Measurements from ENCODE around the gene SLC1A2. TPM values are rescaled to one million over a fixed set of nuclear protein-coding genes. Genes with fewer than 3 reads are reported as not detected.
A peak's percentile ranks its signal among the peaks of the same experiment; 100 is the strongest.

Gene SLC1A2
- total RNA-seq, 4 donors from 2014 or later = 0.17 to 0.69 (median 0.37) TPM

- no peaks in the 10 kb centered on the region for H3K36me3 ChIP-seq
- peaks cover 7 to 19% (median 15%) of the 10 kb centered on the region in 4 donors for H3K4me1 ChIP-seq
- H3K4me3 ChIP-seq = no peak overlapping the region
- no peak overlapping the region for H3K27ac ChIP-seq (replicated peaks in 1 of 4)
- no peak for DNase-seq (ENCODE audit: extremely low spot score)
- intact Hi-C loops (cut with DNase I) = no loop called here
- peaks cover 0 to 4% (median 0%) of the 10 kb centered on the region in 4 donors for H3K9me3 ChIP-seq
- 65% methylated on average over 4 of the region's 4 CpGs for WGBS
- no peaks in the 10 kb centered on the region for H3K27me3 ChIP-seq
- TF ChIP-seq EP300 (IDR thresholded peaks at IDR 0.05) (no peak), POLR2A (IDR thresholded peaks at IDR 0.05; ENCODE audit: low read depth) (no peak), POLR2AphosphoS5 (IDR thresholded peaks at IDR 0.05) (no peak), CTCF (IDR thresholded peaks at IDR 0.05) (no peak)
Observed at GRCh38 chr11:35387111-35387982, 32.0 kb downstream of the SLC1A2 start.

GRCh38 chr11:35383953-35384352 lies 35.4 kb downstream of the SLC1A2 start:
- Histone ChIP-seq H3K27me3 (no peaks in the 10 kb centered on the region), H3K9me3 (peaks cover 0 to 4% (median 0%) of the 10 kb centered on the region in 4 donors), H3K36me3 (no peaks in the 10 kb centered on the region), H3K4me1 (peaks cover 4 to 19% (median 14%) of the 10 kb centered on the region in 4 donors), H3K4me3 (no peak overlapping the region), H3K27ac (replicated peaks in 1 of 4) (no peak overlapping the region)
- DNase-seq (ENCODE audit: extremely low spot score) = no peak
- intact Hi-C loops (cut with DNase I) = no loop called here
- WGBS = 85% methylated on average over 5 of the region's 5 CpGs
- TF ChIP-seq POLR2A (IDR thresholded peaks at IDR 0.05; ENCODE audit: low read depth) (no peak), CTCF (IDR thresholded peaks at IDR 0.05) (no peak), EP300 (IDR thresholded peaks at IDR 0.05) (no peak), POLR2AphosphoS5 (IDR thresholded peaks at IDR 0.05) (no peak)

- H3K27ac ChIP-seq (replicated peaks in 1 of 4) = no peak overlapping the region
- WGBS = 91% methylated on average over 4 of the region's 4 CpGs
- H3K9me3 ChIP-seq = peaks cover 0 to 4% (median 0%) of the 10 kb centered on the region in 4 donors
- TF ChIP-seq POLR2A (IDR thresholded peaks at IDR 0.05; ENCODE audit: low read depth) (no peak), POLR2AphosphoS5 (IDR thresholded peaks at IDR 0.05) (no peak), CTCF (IDR thresholded peaks at IDR 0.05) (no peak), EP300 (IDR thresholded peaks at IDR 0.05) (no peak)
- H3K27me3 ChIP-seq = no peaks in the 10 kb centered on the region
- peaks cover 4 to 19% (median 14%) of the 10 kb centered on the region in 4 donors for H3K4me1 ChIP-seq
- no peak for DNase-seq (ENCODE audit: extremely low spot score)
- intact Hi-C loops (cut with DNase I) = no loop called here
- H3K36me3 ChIP-seq = no peaks in the 10 kb centered on the region
- no peak overlapping the region for H3K4me3 ChIP-seq
Observed at GRCh38 chr11:35381709-35382322, 37.5 kb downstream of the SLC1A2 start.

- peaks cover 0 to 4% (median 0%) of the 10 kb centered on the region in 4 donors for H3K9me3 ChIP-seq
- H3K4me3 ChIP-seq = peak overlapping the region in 1 of 4 donors; percentile 14
- no peak for DNase-seq (ENCODE audit: extremely low spot score)
- H3K27ac ChIP-seq (replicated peaks in 1 of 4) = peak overlapping the region in 3 of 4 donors; percentile 21 to 45 (median 38)
- no peaks in the 10 kb centered on the region for H3K27me3 ChIP-seq
- intact Hi-C loops (cut with DNase I) = no loop called here
- TF ChIP-seq POLR2AphosphoS5 (IDR thresholded peaks at IDR 0.05) (no peak), EP300 (IDR thresholded peaks at IDR 0.05) (no peak), CTCF (IDR thresholded peaks at IDR 0.05) (no peak), POLR2A (IDR thresholded peaks at IDR 0.05; ENCODE audit: low read depth) (no peak)
- WGBS = 32% methylated on average over 5 of the region's 5 CpGs
- no peaks in the 10 kb centered on the region for H3K36me3 ChIP-seq
- H3K4me1 ChIP-seq = peaks cover 4 to 19% (median 14%) of the 10 kb centered on the region in 4 donors
Observed at GRCh38 chr11:35380603-35381002, 38.8 kb downstream of the SLC1A2 start.
